ENCODE measurements around the gene TMBIM6.
"Not testable (repeated sequence)": the region's sequence is repeated elsewhere in the genome, so short reads cannot be mapped to it uniquely, and the experiment has no call there.

TMBIM6 gene

DNA sequence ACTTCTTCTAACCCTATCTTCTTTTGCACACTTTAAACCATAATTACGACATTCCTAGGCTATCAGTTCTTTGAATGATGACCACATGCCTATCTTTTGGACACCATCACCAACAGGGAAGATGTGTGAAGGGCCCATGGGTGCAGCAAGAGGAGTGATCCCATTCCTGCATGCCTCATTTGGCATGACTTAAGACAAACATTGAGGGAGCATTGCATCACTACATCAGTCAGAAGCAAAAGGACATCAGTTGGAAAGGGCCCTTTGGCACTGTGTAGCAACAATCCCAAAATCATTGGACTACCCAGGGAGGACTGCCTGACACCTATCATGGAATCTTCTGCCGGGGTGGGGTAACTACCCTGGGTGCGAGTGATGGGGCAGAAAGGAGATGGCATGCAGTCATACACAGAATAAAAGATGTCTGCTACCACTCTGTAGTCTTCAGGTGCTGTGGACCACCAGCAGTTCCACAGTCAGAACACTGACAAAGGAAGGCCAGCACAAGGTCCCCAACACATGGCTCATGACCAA lies 10.7 kb upstream of the TMBIM6 start:
- no peak for DNase-seq

DNA sequence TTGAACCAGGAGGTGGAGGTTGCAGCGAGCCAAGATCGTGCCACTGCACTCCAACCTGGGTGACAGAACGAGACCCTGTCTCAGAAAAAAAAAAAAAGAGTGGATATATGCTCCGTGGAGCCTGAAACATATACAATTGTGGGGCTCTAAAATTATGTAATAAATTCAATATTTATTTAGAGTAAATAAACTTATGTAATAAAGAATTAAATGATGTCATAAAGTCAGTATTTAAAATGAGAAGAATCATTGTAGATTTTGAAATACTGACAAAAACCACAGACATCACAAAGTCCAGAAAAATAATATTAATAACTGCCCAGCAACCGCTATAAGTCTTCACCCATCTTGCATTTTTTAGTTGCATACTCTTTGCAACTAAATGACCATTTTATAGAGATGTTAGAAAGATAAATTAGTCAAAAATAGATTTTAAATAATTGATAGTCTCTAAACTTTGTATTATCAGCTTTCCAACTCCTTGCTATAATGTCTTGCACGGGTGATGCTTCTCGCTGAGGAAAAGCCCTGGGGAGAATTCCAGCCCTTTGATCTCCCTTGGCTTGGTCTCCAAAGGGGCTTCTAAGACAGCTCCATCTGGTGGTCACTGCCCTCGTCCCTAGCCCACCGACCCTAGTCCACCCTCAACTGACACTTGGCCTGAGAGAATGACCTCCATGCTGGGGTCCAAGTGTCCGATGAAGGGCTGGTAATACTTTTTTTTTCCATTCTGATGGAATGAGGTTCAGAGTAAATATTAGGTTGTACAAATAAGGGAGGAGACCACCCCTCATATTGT lies 7.9 kb upstream of the TMBIM6 start:
- DNase-seq = no peak

GRCh38 chr12:49734900-49735299 lies 6.5 kb upstream of the TMBIM6 start:
- not testable (repeated sequence) for DNase-seq

DNA sequence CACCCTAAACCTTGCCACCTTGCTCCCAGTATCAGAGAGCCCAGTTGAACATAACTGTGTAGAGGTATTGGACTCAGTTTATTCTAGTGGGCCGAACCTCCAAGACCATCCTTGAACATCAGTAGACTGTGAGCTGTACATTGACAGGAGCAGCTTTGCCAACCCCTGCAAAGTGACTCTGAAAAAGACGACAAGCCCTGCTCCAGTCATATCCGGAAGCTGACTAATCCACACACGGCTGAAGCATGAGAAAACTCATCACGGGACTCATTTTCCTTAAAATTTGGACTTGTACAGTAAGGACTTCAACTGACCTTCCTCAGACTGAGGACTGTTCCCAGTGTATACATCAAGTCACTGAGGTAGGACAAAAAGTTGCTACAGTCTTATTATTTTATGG lies 2.6 kb upstream of the TMBIM6 start:
- DNase-seq = not testable (repeated sequence)

DNA sequence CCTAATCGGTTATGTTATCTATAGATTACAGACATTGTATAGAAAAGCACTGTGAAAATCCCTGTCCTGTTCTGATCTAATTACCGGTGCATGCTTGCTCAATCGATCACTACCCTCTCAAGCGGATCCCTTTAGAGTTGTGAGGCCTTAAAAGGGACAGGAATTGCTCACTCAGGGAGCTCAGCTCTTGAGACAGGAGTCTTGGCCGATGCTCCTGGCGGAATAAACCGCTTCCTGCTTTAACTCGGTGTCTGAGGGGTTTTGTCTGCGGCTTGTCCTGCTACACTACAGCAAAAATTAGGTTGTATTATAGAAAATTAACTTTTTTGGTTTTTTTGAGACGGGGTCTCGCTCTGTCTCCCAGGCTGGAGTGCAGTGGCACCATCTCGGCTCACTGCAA lies 1.1 kb upstream of the TMBIM6 start:
- DNase-seq = not testable (repeated sequence)

DNA sequence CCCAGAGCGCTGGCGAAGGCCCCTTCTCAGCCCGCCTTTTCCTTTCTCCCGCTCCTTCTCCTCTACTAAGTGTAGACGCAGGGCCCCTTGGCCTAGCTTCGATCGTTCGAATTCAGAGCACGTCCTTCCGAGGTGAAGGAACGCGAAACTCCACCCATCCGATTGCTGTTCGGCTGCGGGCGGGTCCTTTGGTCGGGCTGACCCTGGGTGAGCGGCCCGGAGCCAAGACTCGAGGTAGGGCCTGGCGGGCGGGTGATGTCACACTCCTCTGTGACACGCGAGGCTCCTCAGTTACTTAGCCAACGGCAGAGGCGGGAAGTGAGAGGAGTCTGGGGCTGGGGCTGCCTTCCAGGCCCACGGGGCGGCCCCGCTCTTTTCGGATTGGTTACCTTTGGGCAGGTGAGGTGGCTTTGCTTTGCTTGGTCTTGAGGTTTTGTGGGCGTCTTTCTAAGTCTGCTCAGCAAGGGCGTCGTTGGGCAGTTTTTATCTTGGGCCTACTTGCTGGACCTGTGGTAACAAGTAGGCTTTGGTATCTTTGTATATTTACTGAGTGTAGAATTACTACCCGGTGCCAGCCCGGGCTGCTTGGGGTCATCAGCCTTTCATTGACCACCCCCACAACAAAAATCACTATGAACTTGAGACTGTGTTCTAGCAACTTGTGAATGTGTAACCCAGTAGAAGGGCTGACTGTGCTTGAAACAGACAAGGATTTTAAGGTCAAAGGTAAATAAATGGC lies 694 bp downstream of the TMBIM6 start:
- DNase-seq = peak; percentile 70

- no peak for DNase-seq
Measured at GRCh38 chr12:49744363-49744885, 3.1 kb downstream of the TMBIM6 start.

DNA sequence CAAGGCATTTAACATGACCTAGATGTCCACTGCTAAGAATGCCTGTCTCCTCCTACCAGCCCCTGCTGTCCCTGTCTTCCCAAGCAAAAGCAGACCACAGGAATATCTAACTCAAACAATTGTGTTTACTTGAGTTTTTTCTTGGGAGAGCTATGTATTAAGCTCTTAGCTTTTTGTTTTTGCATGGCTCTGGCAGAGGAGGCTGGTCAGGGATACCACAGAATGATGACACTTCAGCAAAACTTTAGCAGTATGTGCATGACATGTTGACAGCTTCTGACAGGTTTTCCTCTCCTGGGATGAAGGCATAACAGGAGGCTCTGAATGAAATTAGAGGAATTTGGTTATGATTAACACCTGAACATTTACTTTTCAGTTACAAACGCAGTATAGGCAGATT lies 6.9 kb downstream of the TMBIM6 start:
- DNase-seq = no peak

DNA sequence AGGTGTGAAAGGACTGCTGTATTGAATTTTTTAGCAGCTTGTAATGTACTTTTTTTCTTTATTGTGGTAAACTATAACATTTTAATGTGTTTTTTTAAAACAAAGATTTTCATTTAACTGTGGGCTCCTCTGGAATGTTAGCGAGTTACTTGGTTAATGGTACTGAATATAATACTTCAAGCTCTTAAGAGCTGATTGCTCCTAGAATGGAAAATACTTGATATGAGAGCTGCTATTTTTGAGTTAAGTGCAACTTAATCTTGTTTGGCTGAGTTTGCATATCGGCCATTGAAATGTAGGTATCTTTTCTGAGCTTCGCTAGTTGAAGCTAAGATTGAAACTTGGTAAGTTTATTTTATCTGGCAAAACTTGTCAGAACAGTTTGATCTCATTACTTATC lies 7.4 kb downstream of the TMBIM6 start:
- DNase-seq = no peak

- DNase-seq = no peak
Measured at GRCh38 chr12:49750027-49750995, 9.0 kb downstream of the TMBIM6 start.

GRCh38 chr12:49750996-49751393 lies 9.6 kb downstream of the TMBIM6 start:
- no peak for DNase-seq

DNA sequence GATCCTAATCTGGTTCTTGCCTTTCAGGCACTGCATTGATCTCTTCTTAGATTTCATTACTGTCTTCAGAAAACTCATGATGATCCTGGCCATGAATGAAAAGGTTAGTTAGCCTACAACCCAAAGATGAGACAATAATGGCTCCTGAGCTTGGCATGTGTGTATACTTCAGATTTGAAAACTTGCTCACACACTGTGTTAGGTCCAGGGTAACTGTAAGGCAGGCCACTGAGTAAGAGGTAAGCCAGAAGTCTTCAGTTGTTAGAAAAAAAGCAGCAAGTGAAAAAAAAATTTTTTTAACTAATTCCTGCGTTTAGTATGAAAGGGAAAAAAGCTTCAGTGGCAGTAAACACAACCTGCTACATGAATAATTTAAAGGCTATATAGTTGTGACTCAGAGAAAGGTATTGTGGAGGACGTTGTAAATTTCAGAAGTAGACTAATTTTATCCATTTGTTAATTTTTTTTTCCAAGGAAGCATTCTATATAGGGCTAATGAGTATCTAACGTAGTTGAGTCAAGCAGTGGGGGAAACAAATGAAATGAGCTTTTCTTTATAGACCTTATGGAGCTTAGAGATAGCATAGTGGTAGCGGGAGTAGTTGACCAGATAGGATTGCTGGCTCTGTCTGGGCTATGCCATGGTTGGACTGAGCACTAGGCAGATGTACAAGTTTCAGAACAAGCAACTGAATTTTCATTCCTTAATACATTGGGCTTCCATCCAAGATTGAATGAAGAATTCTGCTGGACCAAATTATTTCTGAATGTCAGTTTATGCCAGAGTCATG lies 20.5 kb downstream of the TMBIM6 start:
- no peak for DNase-seq

GRCh38 chr12:49762468-49762847 lies 21.1 kb downstream of the TMBIM6 start:
- no peak for DNase-seq

DNA sequence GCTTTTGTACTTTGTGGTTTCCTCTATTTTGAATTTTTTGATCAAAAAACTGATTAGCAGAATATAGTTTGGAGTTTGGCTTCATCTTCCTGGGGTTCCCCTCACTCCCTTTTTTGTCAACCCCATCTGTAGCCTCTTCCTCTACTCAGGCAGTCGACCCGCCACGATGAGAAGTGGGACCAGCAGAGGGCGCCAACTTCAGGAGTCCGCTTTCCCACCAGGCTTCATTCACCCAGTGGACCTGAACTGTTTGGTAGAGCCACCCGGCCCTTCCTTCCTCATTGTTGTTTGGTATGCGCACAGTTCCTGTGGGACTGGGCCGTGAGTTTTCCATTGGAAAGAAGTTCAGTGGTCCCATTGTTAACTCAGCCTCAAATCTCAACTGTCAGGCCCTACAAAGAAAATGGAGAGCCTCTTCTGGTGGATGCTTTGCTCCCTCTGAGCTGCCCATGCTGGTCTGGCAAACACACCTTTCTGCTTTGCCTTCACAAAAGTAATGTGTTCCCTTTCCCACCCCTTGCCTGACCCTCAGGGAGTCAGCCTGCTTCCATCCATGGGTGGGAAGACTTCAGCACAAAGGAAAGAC lies 21.7 kb downstream of the TMBIM6 start:
- peak; percentile 62 for DNase-seq

DNA sequence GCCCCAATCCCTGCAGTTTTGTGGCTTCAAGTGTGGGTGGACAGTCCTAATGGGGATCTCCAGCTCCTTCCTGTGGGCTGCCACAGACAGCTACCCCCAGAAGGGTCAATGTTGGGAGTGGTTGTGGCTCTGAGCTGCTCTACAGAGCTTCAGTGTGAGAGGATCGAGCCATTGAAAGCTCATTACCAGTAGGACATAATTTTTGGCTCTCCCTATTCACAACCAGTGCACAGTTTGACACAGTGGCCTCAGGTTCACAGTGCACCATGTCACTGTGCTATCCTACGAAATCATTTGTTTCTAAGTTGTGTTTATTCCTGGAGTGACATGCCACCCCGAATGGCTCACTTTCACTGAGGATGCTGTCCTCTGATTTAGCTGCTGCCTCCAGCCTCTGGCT lies 22.8 kb downstream of the TMBIM6 start:
- DNase-seq = no peak

GRCh38 chr12:49766115-49766455 lies 24.7 kb downstream of the TMBIM6 start:
- no peak for DNase-seq

GRCh38 chr12:49767333-49767732 lies 26.0 kb downstream of the TMBIM6 start:
- DNase-seq = no peak

DNA sequence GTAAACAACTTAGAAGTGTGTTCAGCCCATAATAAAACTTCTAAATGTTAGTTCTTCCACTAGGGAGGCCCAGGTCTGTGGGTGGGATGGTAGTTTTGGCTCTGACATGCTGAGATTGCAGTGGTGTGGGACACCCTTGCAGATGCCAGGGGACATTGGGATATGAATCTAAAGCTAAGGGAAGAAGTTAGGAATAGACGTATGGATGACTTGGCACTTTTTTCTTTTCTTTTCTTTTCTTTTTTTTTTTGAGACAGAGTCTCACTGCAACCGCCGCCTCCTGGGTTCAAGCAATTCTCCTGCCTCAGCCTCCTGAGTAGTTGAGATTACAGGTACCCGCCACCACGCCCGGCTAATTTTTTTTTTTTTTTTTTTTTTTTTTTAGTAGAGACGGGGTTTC lies 31.7 kb downstream of the TMBIM6 start:
- DNase-seq = not testable (repeated sequence)

- DNase-seq = peak; percentile 71
Measured at GRCh38 chr12:49776413-49776812, 35.1 kb downstream of the TMBIM6 start.

GRCh38 chr12:49776858-49777257 lies 35.5 kb downstream of the TMBIM6 start:
- no peak for DNase-seq

GRCh38 chr12:49777341-49777740 lies 36.0 kb downstream of the TMBIM6 start:
- DNase-seq = no peak
